H9 (cell line): ENCODE results near the gene CTXN3. TPM values are rescaled to one million over a fixed set of nuclear protein-coding genes. Genes with fewer than 3 reads are reported as not detected.

Experiments
- DNase-seq: peaks from one replicate; pipeline ENCODE4 v3.0.0-alpha.2; 2017
- H2AFZ ChIP-seq: one replicate; pipeline ENCODE4 v1.6.1; 2013; ENCODE audit warnings: mild to moderate bottlenecking, low read length, control low read depth, moderate library complexity
- H2AK5ac ChIP-seq: 2 replicates; pipeline ENCODE4 v1.6.1; 2013; ENCODE audit warnings: low read length, control low read depth, mixed read lengths; ENCODE audit not compliant: insufficient read length
- H2BK120ac ChIP-seq: one replicate; pipeline ENCODE4 v1.6.1; 2013; ENCODE audit warnings: low read depth, mild to moderate bottlenecking, low read length, control low read depth, inconsistent platforms; ENCODE audit not compliant: poor library complexity, severe bottlenecking
- H2BK12ac ChIP-seq: 2 replicates; pipeline ENCODE4 v1.6.1; 2013; ENCODE audit warnings: low read length, control low read depth, mixed read lengths, low read depth; ENCODE audit not compliant: insufficient read length
- H2BK15ac ChIP-seq: 2 replicates; pipeline ENCODE4 v1.6.1; 2013; ENCODE audit warnings: low read depth, low read length, control low read depth
- H2BK20ac ChIP-seq: one replicate; pipeline ENCODE4 v1.6.1; 2013; ENCODE audit warnings: low read depth, mild to moderate bottlenecking, low read length, control low read depth, inconsistent platforms; ENCODE audit not compliant: poor library complexity, severe bottlenecking
- H2BK5ac ChIP-seq: 2 replicates; pipeline ENCODE4 v1.6.1; 2013; ENCODE audit warnings: low read length, control low read depth, mixed read lengths; ENCODE audit not compliant: insufficient read length
- H3K14ac ChIP-seq: 2 replicates; pipeline ENCODE4 v1.6.1; 2013; ENCODE audit warnings: low read length, control low read depth; ENCODE audit not compliant: insufficient read depth
- H3K18ac ChIP-seq: 2 replicates; pipeline ENCODE4 v1.6.1; 2013; ENCODE audit warnings: low read depth, mild to moderate bottlenecking, mixed read lengths, low read length, control low read depth; ENCODE audit not compliant: insufficient read length
- H3K23ac ChIP-seq: 2 replicates; pipeline ENCODE4 v1.6.1; 2013; ENCODE audit warnings: low read length, control low read depth, mixed read lengths, low read depth; ENCODE audit not compliant: insufficient read length
- H3K23me2 ChIP-seq: 2 replicates; pipeline ENCODE4 v1.6.1; 2013; ENCODE audit warnings: low read depth, mild to moderate bottlenecking, mixed read lengths, low read length, control low read depth; ENCODE audit not compliant: insufficient read length, poor library complexity, severe bottlenecking
- H3K27ac ChIP-seq: 2 replicates; pipeline ENCODE4 v1.5.1; 2013; ENCODE audit warnings: low read length, control low read depth, mixed read lengths, low read depth; ENCODE audit not compliant: insufficient read length
- H3K27me3 ChIP-seq: 2 replicates; pipeline ENCODE4 v1.6.1; 2013; ENCODE audit warnings: low read length, control low read depth, inconsistent platforms; ENCODE audit not compliant: insufficient read depth
- H3K4ac ChIP-seq: 2 replicates; pipeline ENCODE4 v1.6.1; 2013; ENCODE audit warnings: low read depth, mild to moderate bottlenecking, control low read depth, inconsistent platforms, low read length, moderate library complexity
- H3K4me1 ChIP-seq: 2 replicates; pipeline ENCODE4 v1.6.1; 2013; ENCODE audit warnings: low read length, control low read depth, inconsistent platforms; ENCODE audit not compliant: insufficient read depth
- H3K4me2 ChIP-seq: 2 replicates; pipeline ENCODE4 v1.6.1; 2013; ENCODE audit warnings: low read length, control low read depth, mixed read lengths; ENCODE audit not compliant: insufficient read length, insufficient read depth
- H3K56ac ChIP-seq: 2 replicates; pipeline ENCODE4 v1.6.1; 2013; ENCODE audit warnings: low read depth, mild to moderate bottlenecking, mixed read lengths, low read length, control low read depth; ENCODE audit not compliant: insufficient read length
- H3K79me1 ChIP-seq: 2 replicates; pipeline ENCODE4 v1.6.1; 2013; ENCODE audit warnings: low read depth, mild to moderate bottlenecking, moderate library complexity, low read length, control low read depth, inconsistent platforms; ENCODE audit not compliant: insufficient read depth, poor library complexity, severe bottlenecking
- H3K79me2 ChIP-seq: 2 replicates; pipeline ENCODE4 v1.6.1; 2013; ENCODE audit warnings: low read length, control low read depth, inconsistent platforms; ENCODE audit not compliant: insufficient read depth
- H3K9ac ChIP-seq: 2 replicates; pipeline ENCODE4 v1.6.1; 2013; ENCODE audit warnings: low read length, control low read depth, mixed read lengths; ENCODE audit not compliant: insufficient read length; ENCODE audit errors: extremely low read depth
- H3K9me3 ChIP-seq: one replicate; pipeline ENCODE4 v1.6.1; 2013; ENCODE audit warnings: low read depth, low read length, inconsistent platforms; ENCODE audit not compliant: control insufficient read depth
- H3T11ph ChIP-seq: one replicate; pipeline ENCODE4 v1.6.1; 2013; ENCODE audit warnings: mild to moderate bottlenecking, low read length, control low read depth, inconsistent platforms
- H4K20me1 ChIP-seq: one replicate; pipeline ENCODE4 v1.6.1; 2013; ENCODE audit not compliant: control insufficient read depth, insufficient read length, insufficient read depth
- H4K5ac ChIP-seq: 2 replicates; pipeline ENCODE4 v1.6.1; 2013; ENCODE audit warnings: low read depth, mild to moderate bottlenecking, mixed read lengths, low read length, control low read depth; ENCODE audit not compliant: insufficient read length
- H4K8ac ChIP-seq: replicated peaks from 2 replicates; pipeline ENCODE4 v1.6.1; 2013; ENCODE audit warnings: low read length, control low read depth, mixed read lengths, low read depth; ENCODE audit not compliant: insufficient read length
- H4K91ac ChIP-seq: 2 replicates; pipeline ENCODE4 v1.6.1; 2013; ENCODE audit warnings: low read depth, mild to moderate bottlenecking, moderate library complexity, mixed read lengths, low read length, control low read depth; ENCODE audit not compliant: insufficient read length
- H3K27ac Mint-ChIP-seq, 3 experiments: 2 replicates in 2 of 3; 3 replicates in 1 of 3; pipeline ENCODE4 v1.8.0; 2020 to 2021; ENCODE audit warnings: mixed read lengths in 3 of 3, mild to moderate bottlenecking in 1 of 3, moderate library complexity in 1 of 3
- H3K27me3 Mint-ChIP-seq: 2 replicates; pipeline ENCODE4 v1.8.0; 2021; ENCODE audit warnings: low read depth, mild to moderate bottlenecking, moderate library complexity, mixed read lengths
- H3K36me3 Mint-ChIP-seq, 3 experiments: 2 replicates in 2 of 3; 3 replicates in 1 of 3; pipeline ENCODE4 v1.8.0; 2020 to 2021; ENCODE audit warnings: low read depth in 3 of 3, mixed read lengths in 3 of 3; ENCODE audit not compliant: insufficient read depth in 1 of 3
- H3K4me1 Mint-ChIP-seq, 2 experiments: 2 replicates each; pipeline ENCODE4 v1.8.0; 2020; ENCODE audit warnings: mixed read lengths in 2 of 2
- H3K4me3 Mint-ChIP-seq, 2 experiments: 2 replicates in 1 of 2; 3 replicates in 1 of 2; pipeline ENCODE4 v1.8.0; 2020 to 2021; ENCODE audit warnings: mild to moderate bottlenecking in 2 of 2, mixed read lengths in 2 of 2, moderate library complexity in 1 of 2
- H3K9me3 Mint-ChIP-seq, 2 experiments: 2 replicates in 1 of 2; 3 replicates in 1 of 2; pipeline ENCODE4 v1.8.0; 2020; ENCODE audit warnings: mild to moderate bottlenecking in 2 of 2, mixed read lengths in 2 of 2, moderate library complexity in 1 of 2
- WGBS: extraction: QIAGEN DNeasy Blood & Tissue Kit; methylation state at CpG from one replicate; pipeline ENCODE4 v1.1.7; 2013; ENCODE audit warnings: missing lambda C conversion rate, low lambda C conversion rate, mixed read lengths; ENCODE audit not compliant: insufficient read length; ENCODE audit errors: extremely low coverage; 5-methylcytosine and 5-hydroxymethylcytosine counted together
- total RNA-seq: library from RNA; stranded (reverse); gene quantifications from 2 replicates; pipeline ENCODE4 v1.2.1, GENCODE V29; 2021
- TF ChIP-seq, protein P1 (sequence below): fragments of 200-600 bp; sonication (generic); conservative IDR thresholded peaks from 3 replicates; pipeline ENCODE4 v1.8.0; 2021; ENCODE audit warnings: antibody characterized with exemption, mild to moderate bottlenecking

CTXN3 gene
- total RNA-seq, 1 experiment from 2014 or later: not detected

- Histone ChIP-seq H3K79me1 (no peaks in the 10 kb centered on the region), H3K56ac (no peak overlapping the region), H3K9me3 (no peaks in the 10 kb centered on the region), H3K23me2 (no peaks in the 10 kb centered on the region), H3K4me2 (no peak overlapping the region), H4K20me1 (no peaks in the 10 kb centered on the region), H2BK15ac (no peak overlapping the region), H3K23ac (no peak overlapping the region), H4K8ac (no peak overlapping the region), H3K14ac (no peak overlapping the region), H3K27ac (no peak overlapping the region), H3T11ph (no peak overlapping the region), H4K91ac (no peak overlapping the region), H2AFZ (no peak overlapping the region), H4K5ac (no peak overlapping the region), H2BK5ac (no peak overlapping the region), H2AK5ac (no peak overlapping the region), H2BK20ac (no peak overlapping the region), H3K9ac (no peak overlapping the region), H3K4me1 (0 out of 2 replicates have a peak, but pooled peaks cover 5% of the 10 kb centered on the region), H3K18ac (no peak overlapping the region), H3K79me2 (no peaks in the 10 kb centered on the region), H3K4ac (no peak overlapping the region), H2BK120ac (no peak overlapping the region), H2BK12ac (no peak overlapping the region), H3K27me3 (no peaks in the 10 kb centered on the region)
- no peak overlapping the region for H3K4me3 Mint-ChIP-seq
- H3K36me3 Mint-ChIP-seq: no peaks in the 10 kb centered on the region
- no peak for DNase-seq
- no peak overlapping the region for H3K27ac Mint-ChIP-seq
- no peaks in the 10 kb centered on the region for H3K9me3 Mint-ChIP-seq
- no CpG with 5 or more reads among the region's 3 CpGs for WGBS
- TF ChIP-seq, protein P1, sequence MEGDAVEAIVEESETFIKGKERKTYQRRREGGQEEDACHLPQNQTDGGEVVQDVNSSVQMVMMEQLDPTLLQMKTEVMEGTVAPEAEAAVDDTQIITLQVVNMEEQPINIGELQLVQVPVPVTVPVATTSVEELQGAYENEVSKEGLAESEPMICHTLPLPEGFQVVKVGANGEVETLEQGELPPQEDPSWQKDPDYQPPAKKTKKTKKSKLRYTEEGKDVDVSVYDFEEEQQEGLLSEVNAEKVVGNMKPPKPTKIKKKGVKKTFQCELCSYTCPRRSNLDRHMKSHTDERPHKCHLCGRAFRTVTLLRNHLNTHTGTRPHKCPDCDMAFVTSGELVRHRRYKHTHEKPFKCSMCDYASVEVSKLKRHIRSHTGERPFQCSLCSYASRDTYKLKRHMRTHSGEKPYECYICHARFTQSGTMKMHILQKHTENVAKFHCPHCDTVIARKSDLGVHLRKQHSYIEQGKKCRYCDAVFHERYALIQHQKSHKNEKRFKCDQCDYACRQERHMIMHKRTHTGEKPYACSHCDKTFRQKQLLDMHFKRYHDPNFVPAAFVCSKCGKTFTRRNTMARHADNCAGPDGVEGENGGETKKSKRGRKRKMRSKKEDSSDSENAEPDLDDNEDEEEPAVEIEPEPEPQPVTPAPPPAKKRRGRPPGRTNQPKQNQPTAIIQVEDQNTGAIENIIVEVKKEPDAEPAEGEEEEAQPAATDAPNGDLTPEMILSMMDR: no peak
- H3K4me1 Mint-ChIP-seq: peaks cover 4 to 11% of the 10 kb centered on the region in 2 experiments; a peak in 3 of 4 replicates
- H3K27me3 Mint-ChIP-seq: no peaks in the 10 kb centered on the region
Observed at GRCh38 chr5:127707209-127707608, 58.3 kb downstream of the CTXN3 start.

Other genes with a start within 250 kb of the CTXN3 start
- gene PRRC1, start 131.4 kb upstream of the CTXN3 start, total RNA-seq: 70.5 and 70.7 TPM in 2 replicates
- gene CCDC192, start 54.3 kb downstream of the CTXN3 start, total RNA-seq: 0.22 TPM in 1 of 2 replicates, not detected in the other